OCI-LY7 (cell line): ENCODE measurements around the gene COL8A1. TPM values are rescaled to one million over a fixed set of nuclear protein-coding genes. Genes with fewer than 3 reads are reported as not detected.

Source experiments
- BruUV-seq: library from RNA; stranded (reverse); fragments of 400-500 nt; replicated peaks from 2 replicates; lab custom pipeline; 2021; lab: Mats Ljungman, UMichigan
- CTCF ChIA-PET: fragments of 300-600 bp; sonication (Branson Sonifier 250); formaldehyde crosslinking; loops from one replicate; lab custom pipeline; 2022; ENCODE audit warnings: antibody characterized with exemption; ENCODE audit not compliant: unreplicated experiment; lab: Charles Lee
- POLR2A ChIA-PET: fragments of 300-600 bp; sonication (Branson Sonifier 250); formaldehyde crosslinking; loops from one replicate; lab custom pipeline; 2022; ENCODE audit warnings: antibody characterized with exemption; lab: Charles Lee
- DNase-seq: peaks from one replicate; pipeline ENCODE4 v3.0.0-alpha.2; 2015; ENCODE audit warnings: low spot score
- H2AFZ ChIP-seq: fragments of 200-600 bp; sonication (generic), shearing (Covaris generic); 2 replicates; pipeline ENCODE4 v1.6.1; 2014; ENCODE audit warnings: mild to moderate bottlenecking, antibody characterized with exemption, low read length, moderate library complexity
- H3K27ac ChIP-seq: fragments of 200-600 bp; sonication (generic); 2 replicates; pipeline ENCODE4 v1.5.1; 2014; ENCODE audit warnings: mixed run types, low read depth, mild to moderate bottlenecking, moderate library complexity, low read length, inconsistent platforms; ENCODE audit not compliant: poor library complexity, severe bottlenecking
- H3K36me3 ChIP-seq: fragments of 200-600 bp; sonication (generic); 2 replicates; pipeline ENCODE4 v1.6.1; 2014; ENCODE audit warnings: mild to moderate bottlenecking, antibody characterized with exemption, low read length, moderate library complexity, mixed read lengths; ENCODE audit not compliant: insufficient read depth
- H3K4me1 ChIP-seq: fragments of 200-600 bp; sonication (generic); 2 replicates; pipeline ENCODE4 v1.5.1; 2014; ENCODE audit warnings: mild to moderate bottlenecking, low read length; ENCODE audit not compliant: insufficient read depth, poor library complexity, severe bottlenecking
- H3K4me2 ChIP-seq: fragments of 200-600 bp; sonication (generic); 2 replicates; pipeline ENCODE4 v1.6.1; 2014; ENCODE audit warnings: mild to moderate bottlenecking, low read length
- H3K4me3 ChIP-seq: fragments of 200-600 bp; sonication (generic); 2 replicates; pipeline ENCODE4 v1.5.1; 2014; ENCODE audit warnings: mild to moderate bottlenecking, low read depth, low read length; ENCODE audit not compliant: poor library complexity, severe bottlenecking
- H3K79me2 ChIP-seq: fragments of 200-600 bp; sonication (generic); 2 replicates; pipeline ENCODE4 v1.6.1; 2016; ENCODE audit warnings: low read depth, mild to moderate bottlenecking, low read length, moderate library complexity, mixed read lengths; ENCODE audit not compliant: insufficient read depth
- H3K9me2 ChIP-seq: fragments of 200-600 bp; sonication (generic); 2 replicates; pipeline ENCODE4 v1.6.1; 2016; ENCODE audit warnings: mild to moderate bottlenecking, low read length, mixed read lengths; ENCODE audit not compliant: insufficient read depth
- H3K9me3 ChIP-seq: fragments of 200-600 bp; sonication (generic); 2 replicates; pipeline ENCODE4 v1.6.1; 2014; ENCODE audit warnings: mild to moderate bottlenecking, mixed run types, low read length, mixed read lengths
- H4K20me1 ChIP-seq: fragments of 200-600 bp; sonication (generic); 2 replicates; pipeline ENCODE4 v1.6.1; 2014; ENCODE audit warnings: mild to moderate bottlenecking, antibody characterized with exemption, low read length, moderate library complexity, mixed read lengths; ENCODE audit not compliant: insufficient read depth
- CTCF ChIP-seq: fragments of 200-600 bp; sonication (generic); conservative IDR thresholded peaks from 2 replicates; pipeline ENCODE4 v1.5.1; 2014; ENCODE audit warnings: mild to moderate bottlenecking, antibody characterized with exemption, low read length, moderate library complexity, mixed read lengths
- EZH2phosphoT487 ChIP-seq: fragments of 200-600 bp; sonication (generic); IDR thresholded peaks from 2 replicates; pipeline ENCODE4 v1.6.1; 2018; ENCODE audit warnings: low read depth, borderline replicate concordance, mild to moderate bottlenecking, mixed run types, antibody characterized with exemption, low read length, moderate library complexity, mixed read lengths
- intact Hi-C: fragments of 100-400 bp; cut with micrococcal nuclease; formaldehyde crosslinking; loops from one replicate; pipeline ENCODE4 v1.10.0; 2022; ENCODE audit not compliant: unreplicated experiment
- total RNA-seq, 2 experiments: library from RNA; depleted of rRNA in 1 of 2; stranded (reverse); fragments of >200 nt in 1 of 2; shearing (Covaris generic) in 1 of 2; gene quantifications; 2 replicates each; pipeline ENCODE4 v1.2.3, GENCODE V29; 2014 to 2022

COL8A1 gene
- total RNA-seq, 2 experiments from 2014 or later: 0.10 TPM; not detected in 1

GRCh38 chr3:99741588-99741987 lies 103.2 kb downstream of the COL8A1 start:
- Histone ChIP-seq H3K36me3 (no peaks in the 10 kb centered on the region), H2AFZ (no peak overlapping the region), H3K4me3 (no peak overlapping the region), H3K9me2 (no peaks in the 10 kb centered on the region), H3K9me3 (no peaks in the 10 kb centered on the region), H4K20me1 (no peaks in the 10 kb centered on the region), H3K4me1 (no peaks in the 10 kb centered on the region), H3K27ac (no peak overlapping the region), H3K79me2 (no peaks in the 10 kb centered on the region), H3K4me2 (no peak overlapping the region)
- CTCF ChIA-PET: no interaction called here
- POLR2A ChIA-PET: interaction anchor here (1.2 kb wide), 1 partner anchor 10 kb away, joined by 3 read pairs; no protein-coding TSS in a partner anchor
- DNase-seq: no peak
- intact Hi-C loops: no loop called here
- BruUV-seq: no TSS peak
- TF ChIP-seq CTCF (no peak), EZH2phosphoT487 (no peak)

GRCh38 chr3:99747915-99748314 lies 109.5 kb downstream of the COL8A1 start:
- Histone ChIP-seq H2AFZ (no peak overlapping the region), H3K9me3 (no peaks in the 10 kb centered on the region), H3K4me3 (no peak overlapping the region), H3K4me2 (no peak overlapping the region), H3K9me2 (no peaks in the 10 kb centered on the region), H3K79me2 (no peaks in the 10 kb centered on the region), H3K36me3 (no peaks in the 10 kb centered on the region), H3K27ac (no peak overlapping the region), H3K4me1 (no peaks in the 10 kb centered on the region), H4K20me1 (no peaks in the 10 kb centered on the region)
- BruUV-seq: no TSS peak
- TF ChIP-seq CTCF (no peak), EZH2phosphoT487 (no peak)
- intact Hi-C loops: no loop called here
- ChIA-PET POLR2A (interaction anchor here (0.6 to 1.2 kb wide), 2 partner anchors 12 to 147 kb away, joined by 3 to 4 read pairs; no protein-coding TSS in a partner anchor), CTCF (no interaction called here)
- DNase-seq: no peak

- Histone ChIP-seq H3K4me2 (no peak overlapping the region), H3K27ac (no peak overlapping the region), H3K4me1 (no peaks in the 10 kb centered on the region), H2AFZ (no peak overlapping the region), H3K36me3 (no peaks in the 10 kb centered on the region), H3K79me2 (no peaks in the 10 kb centered on the region), H3K9me3 (no peaks in the 10 kb centered on the region), H3K9me2 (no peaks in the 10 kb centered on the region), H3K4me3 (no peak overlapping the region), H4K20me1 (no peaks in the 10 kb centered on the region)
- intact Hi-C loops: loop anchor here (5.0 to 10.0 kb wide), 4 partner anchors 84 to 1127 kb away; no protein-coding TSS in a partner anchor
- no TSS peak for BruUV-seq
- POLR2A ChIA-PET: no interaction called here
- CTCF ChIA-PET: no interaction called here
- TF ChIP-seq EZH2phosphoT487: no peak
- no peak for TF ChIP-seq CTCF
- no peak for DNase-seq
These were observed 113.3 kb downstream of the COL8A1 start for GRCh38 chr3:99751649-99752048.
